ENCODE measurements around the gene PPIF. TPM values are rescaled to one million over a fixed set of nuclear protein-coding genes. Genes with fewer than 3 reads are reported as not detected.

PPIF gene
- 5.7 TPM for total RNA-seq

GRCh38 chr10:79347226-79347893, at the start of gene PPIF:
PPIF (plus strand) TSS chr10:79347469; CDS start chr10:79347549, 80 bp downstream.
- peak; percentile 91 to 95 for DNase-seq (ENCODE audit: low spot score in 2 of 2)
- no peak for FAIRE-seq

- FAIRE-seq, result no peak
- DNase-seq (ENCODE audit: low spot score in 2 of 2), result peak in 1 of 2 donors; percentile 60
Measured at GRCh38 chr10:79298403-79299244, 48.6 kb upstream of the PPIF start.

GRCh38 chr10:79299397-79300241, 47.6 kb upstream of the PPIF start:
- no peak for DNase-seq (ENCODE audit: low spot score in 2 of 2)

GRCh38 chr10:79300711-79301110, 46.6 kb upstream of the PPIF start:
- DNase-seq (ENCODE audit: low spot score in 2 of 2) (no peak), FAIRE-seq (no peak)

More at GRCh38 chr10:79299397-79300241, 47.6 kb upstream of the PPIF start:
- FAIRE-seq, result no peak

GRCh38 chr10:79301754-79302530, 45.3 kb upstream of the PPIF start:
- no peak for DNase-seq (ENCODE audit: low spot score in 2 of 2)
- no peak for FAIRE-seq

GRCh38 chr10:79303631-79304478, 43.4 kb upstream of the PPIF start:
- DNase-seq (ENCODE audit: low spot score in 2 of 2), result no peak
- FAIRE-seq, result no peak

- no peak for FAIRE-seq
- no peak for DNase-seq (ENCODE audit: low spot score in 2 of 2)
Measured at GRCh38 chr10:79304479-79305087, 42.7 kb upstream of the PPIF start.

GRCh38 chr10:79305515-79305914, 41.8 kb upstream of the PPIF start:
- DNase-seq (ENCODE audit: low spot score in 2 of 2), result no peak
- no peak for FAIRE-seq

GRCh38 chr10:79305988-79306387, 41.3 kb upstream of the PPIF start:
- DNase-seq (ENCODE audit: low spot score in 2 of 2), result no peak
- FAIRE-seq, result no peak

GRCh38 chr10:79306644-79307220, 40.5 kb upstream of the PPIF start:
- FAIRE-seq (no peak), DNase-seq (ENCODE audit: low spot score in 2 of 2) (no peak)

- FAIRE-seq, result no peak
- no peak for DNase-seq (ENCODE audit: low spot score in 2 of 2)
Measured at GRCh38 chr10:79308016-79308415, 39.3 kb upstream of the PPIF start.

- DNase-seq (ENCODE audit: low spot score in 2 of 2) (peak in 1 of 2 donors; percentile 4), FAIRE-seq (no peak)
Measured at GRCh38 chr10:79308969-79309665, 38.2 kb upstream of the PPIF start.

- no peak for FAIRE-seq
- peak in 1 of 2 donors; percentile 42 for DNase-seq (ENCODE audit: low spot score in 2 of 2)
Measured at GRCh38 chr10:79310200-79310865, 36.9 kb upstream of the PPIF start.

GRCh38 chr10:79310911-79311573, 36.2 kb upstream of the PPIF start:
- DNase-seq (ENCODE audit: low spot score in 2 of 2), result no peak
- no peak for FAIRE-seq

GRCh38 chr10:79311581-79312407, 35.5 kb upstream of the PPIF start:
- DNase-seq (ENCODE audit: low spot score in 2 of 2), result peak in 1 of 2 donors; percentile 49
- FAIRE-seq, result no peak

Data from frontal cortex (tissue), 4 donors.